ENCODE results near the gene AFAP1L1.

Gene AFAP1L1

DNA sequence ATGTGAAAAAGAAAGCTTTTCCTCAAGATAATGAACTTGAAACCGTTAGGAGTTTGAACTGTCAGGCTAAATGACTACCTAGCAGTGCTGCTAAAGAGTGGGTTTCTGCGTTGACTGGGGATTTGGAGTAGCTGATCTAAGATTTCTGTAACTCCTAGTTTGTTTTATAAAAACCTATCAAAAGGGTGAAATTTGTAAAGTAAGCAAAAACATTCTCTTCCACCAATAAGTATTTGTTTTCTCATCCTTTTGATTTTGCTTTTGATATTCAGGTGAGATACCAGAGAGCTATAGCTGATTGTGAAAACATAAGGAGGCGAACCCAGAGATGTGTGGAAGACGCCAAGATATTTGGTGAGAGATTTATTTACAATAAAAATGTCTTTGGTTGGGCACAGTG is 77.7 kb downstream of the AFAP1L1 start:
- no peak for DNase-seq (ENCODE audit: low read depth in 2 of 2)

DNA sequence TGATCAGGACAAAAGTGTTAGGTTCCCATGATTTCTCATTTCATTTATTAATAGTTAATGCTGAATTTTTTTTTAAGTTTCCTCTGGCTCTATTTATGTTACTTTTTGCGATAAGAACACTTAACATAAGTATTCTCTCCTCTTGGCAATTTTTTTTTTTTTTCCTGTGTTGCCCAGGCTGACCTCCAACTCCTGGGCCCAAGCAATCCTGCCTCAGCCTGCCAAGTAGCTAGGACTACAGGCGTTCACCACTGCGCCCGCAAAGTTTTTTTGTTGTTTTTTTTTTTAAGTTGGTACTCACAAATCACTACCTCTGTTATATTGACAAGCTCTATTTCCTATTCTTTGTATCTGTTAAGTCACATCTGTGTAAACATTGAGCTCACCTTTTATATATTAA is 80.5 kb downstream of the AFAP1L1 start:
- DNase-seq (ENCODE audit: low read depth in 2 of 2): no peak

- DNase-seq (ENCODE audit: low read depth in 2 of 2): no peak
These were observed 82.3 kb downstream of the AFAP1L1 start for GRCh38 chr5:149353911-149354310.

- no peak for DNase-seq (ENCODE audit: low read depth in 2 of 2)
These were observed 84.0 kb downstream of the AFAP1L1 start for GRCh38 chr5:149355688-149356087.

DNA sequence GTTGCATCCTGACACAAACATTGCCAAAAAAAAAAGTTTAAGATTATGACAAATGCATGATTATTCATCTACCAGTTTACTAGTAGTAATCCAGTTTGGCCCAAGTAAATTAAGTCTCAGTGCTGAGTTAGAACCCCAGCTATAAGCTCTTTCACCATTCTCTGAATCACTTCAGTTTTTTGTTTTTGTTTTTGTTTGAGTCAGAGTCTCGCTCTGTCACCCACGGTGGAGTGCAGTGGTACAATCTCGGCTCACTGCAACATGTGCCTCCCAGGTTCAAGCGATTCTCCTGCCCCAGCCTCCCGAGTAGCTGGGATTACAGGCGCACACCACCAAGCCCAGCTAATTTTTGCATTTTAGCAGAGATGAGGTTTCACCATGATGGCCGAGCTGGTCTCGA is 84.7 kb downstream of the AFAP1L1 start:
- DNase-seq (ENCODE audit: low read depth in 2 of 2): no peak

- DNase-seq (ENCODE audit: low read depth in 2 of 2): peak; percentile 80 to 97
These were observed 86.0 kb downstream of the AFAP1L1 start, which contains the start of gene PCYOX1L for GRCh38 chr5:149357370-149358293. TSS of gene PCYOX1L (plus strand) at chr5:149358046. CDS start at chr5:149358069, 23 bp downstream.

GRCh38 chr5:149358294-149358651 is 86.6 kb downstream of the AFAP1L1 start:
- DNase-seq (ENCODE audit: low read depth in 2 of 2): no peak

- no peak for DNase-seq (ENCODE audit: low read depth in 2 of 2)
These were observed 87.3 kb downstream of the AFAP1L1 start for GRCh38 chr5:149358868-149359495.

GRCh38 chr5:149360272-149360671 is 88.6 kb downstream of the AFAP1L1 start:
- DNase-seq (ENCODE audit: low read depth in 2 of 2): no peak

- DNase-seq (ENCODE audit: low read depth in 2 of 2): no peak
These were observed 90.9 kb downstream of the AFAP1L1 start for GRCh38 chr5:149362541-149362940.

GRCh38 chr5:149363358-149363757 is 91.7 kb downstream of the AFAP1L1 start:
- DNase-seq (ENCODE audit: low read depth in 2 of 2): no peak

- no peak for DNase-seq (ENCODE audit: low read depth in 2 of 2)
These were observed 92.3 kb downstream of the AFAP1L1 start for GRCh38 chr5:149363936-149364335.

DNA sequence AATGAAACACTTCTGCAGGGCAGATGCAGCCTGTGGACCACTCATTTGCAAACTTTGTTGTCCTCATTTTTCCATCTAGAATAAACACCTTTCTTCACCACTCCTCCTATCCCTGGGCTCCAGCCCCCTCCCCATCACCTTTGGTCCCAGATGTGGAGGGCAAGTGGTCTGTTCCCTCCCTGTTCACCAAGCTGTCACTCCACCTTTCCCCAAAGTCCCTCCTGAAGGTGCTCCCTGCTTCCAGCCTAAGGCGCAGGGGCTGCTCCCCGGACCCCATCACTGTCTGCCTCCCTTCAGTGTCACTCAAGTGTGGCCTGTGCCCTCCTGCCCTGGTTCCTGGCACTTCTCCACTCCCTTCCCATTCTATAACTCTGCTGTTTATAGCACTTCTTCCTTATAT is 93.1 kb downstream of the AFAP1L1 start:
- DNase-seq (ENCODE audit: low read depth in 2 of 2): no peak

- DNase-seq (ENCODE audit: low read depth in 2 of 2): no peak
These were observed 93.8 kb downstream of the AFAP1L1 start for GRCh38 chr5:149365418-149365817.

- no peak for DNase-seq (ENCODE audit: low read depth in 2 of 2)
These were observed 94.6 kb downstream of the AFAP1L1 start for GRCh38 chr5:149366169-149366729.

- peak; percentile 44 to 48 for DNase-seq (ENCODE audit: low read depth in 2 of 2)
These were observed 95.8 kb downstream of the AFAP1L1 start for GRCh38 chr5:149367249-149367971.

GRCh38 chr5:149367972-149368645 is 96.5 kb downstream of the AFAP1L1 start:
- no peak for DNase-seq (ENCODE audit: low read depth in 2 of 2)

GRCh38 chr5:149370878-149371277 is 99.2 kb downstream of the AFAP1L1 start:
- no peak for DNase-seq (ENCODE audit: low read depth in 2 of 2)

- DNase-seq (ENCODE audit: low read depth in 2 of 2): peak; percentile 54 to 59
These were observed 99.8 kb downstream of the AFAP1L1 start for GRCh38 chr5:149371296-149371962.

GRCh38 chr5:149372076-149372795 is 100.6 kb downstream of the AFAP1L1 start:
- no peak for DNase-seq (ENCODE audit: low read depth in 2 of 2)

All from activated CD4-positive, alpha-beta T cell treated with anti-CD3 and anti-CD28 coated beads for 24 hours (primary cell).